ENCODE results near the gene NUP153. TPM values are rescaled to one million over a fixed set of nuclear protein-coding genes. Genes with fewer than 3 reads are reported as not detected.

The NUP153 gene
- total RNA-seq, 1 experiment from 2014 or later, result 99.3 TPM

DNA sequence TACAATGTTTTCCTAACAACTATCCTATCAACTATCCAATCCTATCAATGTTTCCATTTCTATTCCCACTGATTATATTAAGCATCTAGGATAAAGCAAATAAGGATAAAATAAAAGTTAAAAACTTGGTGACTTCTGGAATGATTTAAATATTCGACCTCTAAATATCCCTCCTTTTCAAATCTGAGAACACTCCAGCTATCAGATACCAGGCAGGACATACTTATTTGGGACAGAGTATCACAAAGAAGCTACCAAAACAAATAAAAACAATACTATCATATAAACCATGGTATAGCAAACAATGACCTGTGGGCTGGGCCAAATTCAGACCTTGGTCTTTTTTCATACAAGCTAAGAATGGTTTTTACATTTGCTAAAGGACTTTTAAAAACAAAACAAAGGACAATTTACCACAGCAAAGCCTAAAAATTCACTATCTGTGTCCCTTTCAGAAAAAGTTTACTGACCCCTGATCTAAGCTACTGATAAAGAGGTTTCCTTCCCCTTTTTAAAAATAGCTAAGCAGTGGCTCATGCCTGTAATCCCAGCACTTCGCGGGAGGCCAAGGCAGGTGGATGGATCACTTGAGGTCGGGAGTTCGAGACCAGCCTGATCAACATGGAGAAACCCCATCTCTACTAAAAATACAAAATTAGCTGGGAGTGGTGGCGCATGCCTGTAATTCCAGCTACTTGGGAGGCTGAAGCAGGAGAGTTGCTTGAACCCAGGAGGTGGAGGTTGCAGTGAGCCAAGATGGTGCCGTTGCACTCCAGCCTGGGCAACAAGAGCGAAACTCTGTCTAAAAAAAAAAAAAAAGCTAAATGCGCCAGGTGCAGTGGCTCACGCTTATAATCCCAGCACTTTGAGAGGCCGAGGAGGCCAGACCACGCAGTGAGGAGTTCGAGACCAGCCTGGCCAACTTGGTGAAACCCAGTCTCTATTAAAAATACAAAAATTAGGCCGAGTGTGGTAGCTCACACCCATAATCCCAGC lies 6.0 kb downstream of the NUP153 start:
- no peak overlapping the region for H4K8ac ChIP-seq (replicated peaks; ENCODE audit: insufficient read length, low read depth, low read length)
- no peak overlapping the region for H3K9ac ChIP-seq (ENCODE audit: extremely low read depth, insufficient read length, low read length)
- TF ChIP-seq, protein P1, sequence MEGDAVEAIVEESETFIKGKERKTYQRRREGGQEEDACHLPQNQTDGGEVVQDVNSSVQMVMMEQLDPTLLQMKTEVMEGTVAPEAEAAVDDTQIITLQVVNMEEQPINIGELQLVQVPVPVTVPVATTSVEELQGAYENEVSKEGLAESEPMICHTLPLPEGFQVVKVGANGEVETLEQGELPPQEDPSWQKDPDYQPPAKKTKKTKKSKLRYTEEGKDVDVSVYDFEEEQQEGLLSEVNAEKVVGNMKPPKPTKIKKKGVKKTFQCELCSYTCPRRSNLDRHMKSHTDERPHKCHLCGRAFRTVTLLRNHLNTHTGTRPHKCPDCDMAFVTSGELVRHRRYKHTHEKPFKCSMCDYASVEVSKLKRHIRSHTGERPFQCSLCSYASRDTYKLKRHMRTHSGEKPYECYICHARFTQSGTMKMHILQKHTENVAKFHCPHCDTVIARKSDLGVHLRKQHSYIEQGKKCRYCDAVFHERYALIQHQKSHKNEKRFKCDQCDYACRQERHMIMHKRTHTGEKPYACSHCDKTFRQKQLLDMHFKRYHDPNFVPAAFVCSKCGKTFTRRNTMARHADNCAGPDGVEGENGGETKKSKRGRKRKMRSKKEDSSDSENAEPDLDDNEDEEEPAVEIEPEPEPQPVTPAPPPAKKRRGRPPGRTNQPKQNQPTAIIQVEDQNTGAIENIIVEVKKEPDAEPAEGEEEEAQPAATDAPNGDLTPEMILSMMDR (conservative IDR thresholded peaks at IDR 0.05), result no peak
- Mint-ChIP-seq H3K36me3 (ENCODE audit: insufficient read depth in 1 of 3, low read depth in 3 of 3) (peaks cover 5 to 20% (median 6%) of the 10 kb centered on the region in 3 experiments; a peak in 5 of 7 replicates), H3K9me3 (no peaks in the 10 kb centered on the region; a peak in 2 of 5 replicates), H3K27ac (peak overlapping the region in 2 of 3 experiments; percentile 19 to 80; a peak in 2 of 7 replicates), H3K4me1 (peaks cover 23 to 27% of the 10 kb centered on the region in 2 experiments), H3K4me3 (no peak overlapping the region), H3K27me3 (ENCODE audit: low read depth) (no peaks in the 10 kb centered on the region)
- no peak overlapping the region for H2BK5ac ChIP-seq (ENCODE audit: insufficient read length, low read length)
- no peak overlapping the region for H3K18ac ChIP-seq (ENCODE audit: insufficient read length, low read depth, low read length)
- H3K79me1 ChIP-seq (ENCODE audit: insufficient read depth, low read depth, low read length, poor library complexity, severe bottlenecking), result no peaks in the 10 kb centered on the region
- no peak overlapping the region for H2BK15ac ChIP-seq (ENCODE audit: low read depth, low read length)
- H3T11ph ChIP-seq (ENCODE audit: low read length), result no peak overlapping the region
- no peak overlapping the region for H2BK20ac ChIP-seq (ENCODE audit: low read depth, low read length, poor library complexity, severe bottlenecking)
- H4K5ac ChIP-seq (ENCODE audit: insufficient read length, low read depth, low read length), result no peak overlapping the region
- no peak overlapping the region for H3K4me2 ChIP-seq (ENCODE audit: insufficient read depth, insufficient read length, low read length)
- DNase-seq, result no peak
- no peak overlapping the region for H2BK12ac ChIP-seq (ENCODE audit: insufficient read length, low read depth, low read length)
- no peak overlapping the region for H3K4ac ChIP-seq (ENCODE audit: low read depth, low read length)
- peaks cover 2% of the 10 kb centered on the region; the same call in 1 of the 2 replicates for H3K4me1 ChIP-seq (ENCODE audit: insufficient read depth, low read length)
- H3K56ac ChIP-seq (ENCODE audit: insufficient read length, low read depth, low read length), result no peak overlapping the region
- H3K23ac ChIP-seq (ENCODE audit: insufficient read length, low read depth, low read length), result no peak overlapping the region
- no peaks in the 10 kb centered on the region for H4K20me1 ChIP-seq (ENCODE audit: control insufficient read depth, insufficient read depth, insufficient read length)
- peaks cover 71% of the 10 kb centered on the region; the same call in 1 of the 2 replicates for H3K79me2 ChIP-seq (ENCODE audit: insufficient read depth, low read length)
- H2AK5ac ChIP-seq (ENCODE audit: insufficient read length, low read length), result no peak overlapping the region
- no peak overlapping the region for H3K27ac ChIP-seq (ENCODE audit: insufficient read length, low read depth, low read length)
- no peaks in the 10 kb centered on the region for H3K23me2 ChIP-seq (ENCODE audit: insufficient read length, low read depth, low read length, poor library complexity, severe bottlenecking)
- WGBS (ENCODE audit: extremely low coverage, insufficient read length, low lambda C conversion rate), result no CpG with 5 or more reads among the region's 14 CpGs
- H3K27me3 ChIP-seq (ENCODE audit: insufficient read depth, low read length), result no peaks in the 10 kb centered on the region
- H4K91ac ChIP-seq (ENCODE audit: insufficient read length, low read depth, low read length), result no peak overlapping the region
- no peak overlapping the region for H3K14ac ChIP-seq (ENCODE audit: insufficient read depth, low read length)
- no peak overlapping the region for H2BK120ac ChIP-seq (ENCODE audit: low read depth, low read length, poor library complexity, severe bottlenecking)
- no peak overlapping the region for H2AFZ ChIP-seq (ENCODE audit: low read length)
- no peaks in the 10 kb centered on the region for H3K9me3 ChIP-seq (ENCODE audit: control insufficient read depth, low read depth, low read length)

Data from H9 (cell line).